HL-60 (cell line): ENCODE data around the gene DPYSL4.

Experiments used
- DNase-seq, 2 experiments: peaks; one replicate each; pipeline ENCODE4 v3.0.0-alpha.2; 2010 to 2020; ENCODE audit warnings: low read depth in 1 of 2, low spot score in 1 of 2
- H3K27ac ChIP-seq: fragments of 250-450 bp; sonication (Bioruptor Pico); replicated peaks from 2 replicates; pipeline ENCODE4 v1.5.1; 2020; ENCODE audit warnings: mild to moderate bottlenecking, moderate library complexity
- H3K27me3 ChIP-seq: fragments of 250-450 bp; sonication (Bioruptor Pico); 2 replicates; pipeline ENCODE4 v1.5.1; 2021; ENCODE audit warnings: mild to moderate bottlenecking, moderate library complexity; ENCODE audit not compliant: insufficient read depth, poor library complexity, severe bottlenecking
- H3K4me3 ChIP-seq: replicated peaks from 2 replicates; pipeline ENCODE4 v1.5.1; 2011; ENCODE audit warnings: mild to moderate bottlenecking, control low read depth, low read length; ENCODE audit not compliant: insufficient read depth
- CTCF ChIP-seq: IDR thresholded peaks from one replicate; pipeline ENCODE4 v1.5.1; 2011; ENCODE audit warnings: low read length, control low read depth, inconsistent platforms; ENCODE audit not compliant: insufficient read depth
- GABPA ChIP-seq: IDR thresholded peaks from 2 replicates; pipeline ENCODE4 v1.6.1; 2012; ENCODE audit warnings: low read depth
- POLR2AphosphoS5 ChIP-seq: IDR thresholded peaks from 2 replicates; pipeline ENCODE4 v1.6.1; 2012; ENCODE audit warnings: low read depth
- REST ChIP-seq: IDR thresholded peaks from 2 replicates; pipeline ENCODE4 v1.6.1; 2012; ENCODE audit warnings: low read depth; ENCODE audit not compliant: insufficient replicate concordance
- SPI1 ChIP-seq: IDR thresholded peaks from 2 replicates; pipeline ENCODE4 v1.6.1; 2012; ENCODE audit warnings: low read depth, mild to moderate bottlenecking, borderline replicate concordance

Gene DPYSL4

GRCh38 chr10:132172091-132173066 lies 14.4 kb upstream of the DPYSL4 start:
- DNase-seq = no peak
- no peak for TF ChIP-seq GABPA
- Histone ChIP-seq H3K4me3 (no peak overlapping the region), H3K27ac (no peak overlapping the region), H3K27me3 (peaks cover 16% of the 10 kb centered on the region)

GRCh38 chr10:132173185-132173584 lies 13.6 kb upstream of the DPYSL4 start:
- TF ChIP-seq SPI1 (no peak), CTCF (no peak), GABPA (no peak), POLR2AphosphoS5 (no peak), REST (no peak)
- Histone ChIP-seq H3K27me3 (peaks cover 16% of the 10 kb centered on the region), H3K4me3 (no peak overlapping the region), H3K27ac (no peak overlapping the region)
- DNase-seq = no peak

GRCh38 chr10:132174237-132174636 lies 12.5 kb upstream of the DPYSL4 start:
- no peak for DNase-seq
- Histone ChIP-seq H3K27ac (no peak overlapping the region), H3K4me3 (no peak overlapping the region), H3K27me3 (peaks cover 16% of the 10 kb centered on the region)
- TF ChIP-seq SPI1 (no peak), REST (no peak), CTCF (no peak), POLR2AphosphoS5 (no peak), GABPA (no peak)

- no peak for TF ChIP-seq POLR2AphosphoS5
- Histone ChIP-seq H3K4me3 (no peak overlapping the region), H3K27me3 (peaks cover 16% of the 10 kb centered on the region), H3K27ac (no peak overlapping the region)
- DNase-seq = no peak
Observed at GRCh38 chr10:132175408-132175807, 11.3 kb upstream of the DPYSL4 start.
